ENCODE measurements around the gene EXD3.

EXD3 gene

GRCh38 chr9:137392232-137393007 lies 30.5 kb downstream of the EXD3 start:
- no peak for TF ChIP-seq CTCF (IDR thresholded peaks at IDR 0.05; ENCODE audit: control insufficient read depth, extremely low read depth, insufficient read depth)
- DNase-seq (ENCODE audit: low read depth): no peak
- no peak overlapping the region for H3K4me3 ChIP-seq (ENCODE audit: low read depth, low read length)

DNA sequence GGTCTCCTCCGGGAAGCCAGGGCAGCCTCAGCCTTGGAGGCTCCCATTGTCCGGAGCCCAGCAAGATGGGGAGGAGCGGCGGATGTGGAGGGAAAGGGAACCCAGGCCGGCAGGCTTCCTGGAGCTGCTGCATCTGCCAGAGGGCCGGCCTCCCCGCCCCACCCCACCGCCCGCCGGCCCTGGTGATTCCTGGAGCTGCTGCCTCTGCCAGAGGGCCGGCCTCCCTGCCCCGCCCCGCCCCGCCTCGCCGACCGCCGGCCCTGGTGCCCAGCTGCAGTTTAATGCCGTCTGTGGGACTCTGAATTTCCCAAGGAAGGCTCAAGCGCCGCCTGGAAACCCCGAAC lies 31.6 kb downstream of the EXD3 start:
- H3K4me3 ChIP-seq (ENCODE audit: low read depth, low read length): no peak overlapping the region
- no peak for TF ChIP-seq CTCF (IDR thresholded peaks at IDR 0.05; ENCODE audit: control insufficient read depth, extremely low read depth, insufficient read depth)
- DNase-seq (ENCODE audit: low read depth): no peak

- TF ChIP-seq CTCF (IDR thresholded peaks at IDR 0.05; ENCODE audit: control insufficient read depth, extremely low read depth, insufficient read depth): no peak
- peak; percentile 95 for DNase-seq (ENCODE audit: low read depth)
Measured at GRCh38 chr9:137390553-137391410, 32.2 kb downstream of the EXD3 start.

GRCh38 chr9:137389428-137389746 lies 33.6 kb downstream of the EXD3 start:
- H3K4me3 ChIP-seq (ENCODE audit: low read depth, low read length): no peak overlapping the region
- TF ChIP-seq CTCF (IDR thresholded peaks at IDR 0.05; ENCODE audit: control insufficient read depth, extremely low read depth, insufficient read depth): no peak
- no peak for DNase-seq (ENCODE audit: low read depth)

More at GRCh38 chr9:137390553-137391410, 32.2 kb downstream of the EXD3 start:
- H3K4me3 ChIP-seq (ENCODE audit: low read depth, low read length): no peak overlapping the region

GRCh38 chr9:137388589-137389427 lies 34.2 kb downstream of the EXD3 start:
- no peak for DNase-seq (ENCODE audit: low read depth)
- no peak for TF ChIP-seq CTCF (IDR thresholded peaks at IDR 0.05; ENCODE audit: control insufficient read depth, extremely low read depth, insufficient read depth)
- H3K4me3 ChIP-seq (ENCODE audit: low read depth, low read length): no peak overlapping the region

DNA sequence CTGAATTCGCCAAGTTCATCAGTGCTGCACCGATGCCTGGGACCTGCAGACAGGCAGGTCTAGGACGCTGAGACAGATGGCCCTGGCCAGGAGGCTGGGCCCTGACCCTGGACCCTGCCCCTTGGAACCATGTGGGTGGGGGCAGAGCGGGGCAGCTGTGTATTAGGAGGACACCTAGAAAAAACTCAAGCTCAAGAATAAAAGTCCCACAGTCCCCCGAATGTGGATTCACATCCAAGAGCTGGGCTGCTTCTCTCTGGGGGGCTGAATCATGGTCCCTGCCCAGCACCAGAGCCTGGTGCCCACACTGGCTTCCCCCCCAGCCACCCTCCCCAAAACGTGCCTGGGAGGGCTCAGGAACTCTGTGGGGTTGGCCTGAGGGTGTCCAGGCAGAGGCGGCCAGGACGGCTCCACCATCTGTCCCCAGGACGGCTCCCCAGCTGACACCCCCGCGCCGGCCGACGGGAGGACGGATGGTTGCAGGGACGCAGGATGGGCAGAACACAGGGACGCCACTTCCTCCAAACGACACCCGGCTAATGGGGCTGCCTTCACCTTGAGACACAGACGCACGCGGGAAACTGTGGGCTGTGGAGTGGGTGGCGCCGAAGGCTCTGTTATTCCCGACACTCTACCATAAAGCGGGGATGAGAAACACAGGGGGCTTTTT lies 34.9 kb downstream of the EXD3 start:
- H3K4me3 ChIP-seq (ENCODE audit: low read depth, low read length): no peak overlapping the region
- DNase-seq (ENCODE audit: low read depth): no peak
- TF ChIP-seq CTCF (IDR thresholded peaks at IDR 0.05; ENCODE audit: control insufficient read depth, extremely low read depth, insufficient read depth): no peak
